Measurements from ENCODE around the gene CYB561D2. TPM values are rescaled to one million over a fixed set of nuclear protein-coding genes. Genes with fewer than 3 reads are reported as not detected.

Gene CYB561D2
- polyA plus RNA-seq, 1 donor from 2014 or later, result 21.2 TPM

DNA sequence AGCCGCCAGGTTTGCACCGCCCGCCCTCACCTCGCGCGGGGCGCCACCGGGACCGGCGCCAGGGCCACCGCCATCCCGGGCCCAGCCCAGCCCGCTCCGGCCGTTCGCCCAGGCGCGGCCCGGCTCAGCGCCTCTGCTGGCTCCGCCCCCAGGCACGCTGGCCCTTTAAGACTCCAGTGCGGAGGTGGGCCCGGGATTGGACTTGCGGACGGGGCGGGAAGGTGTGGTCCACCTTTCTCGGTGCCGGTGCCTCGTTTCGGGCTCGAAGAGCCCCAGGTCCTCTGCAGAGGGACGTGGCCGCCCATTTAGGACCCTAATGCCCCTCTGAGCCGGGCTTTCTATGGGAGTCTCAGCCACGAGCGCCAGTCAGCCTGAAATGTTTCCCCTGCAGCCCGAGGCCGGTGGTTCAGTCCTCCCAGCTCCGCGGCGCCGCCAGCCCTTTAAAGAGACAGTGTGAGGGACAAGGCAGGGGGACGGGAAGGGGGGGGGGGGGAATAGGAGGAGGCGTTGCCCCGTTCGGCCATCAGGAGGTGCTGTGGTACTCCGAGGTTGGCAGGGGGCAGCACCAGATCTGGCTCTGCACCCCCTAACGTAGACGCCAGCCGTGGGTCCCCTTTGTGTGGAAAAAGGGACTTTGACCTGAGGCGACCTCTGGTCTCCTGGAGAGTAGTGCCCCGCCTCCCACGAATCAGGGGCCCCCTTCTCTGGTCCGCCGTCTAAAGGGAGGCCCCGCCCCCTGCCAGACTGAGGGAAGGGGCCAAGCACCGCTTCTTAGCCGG, 29.1 kb upstream of the CYB561D2 start:
- no peaks in the 10 kb centered on the region for H4K20me1 ChIP-seq (ENCODE audit: insufficient read depth)
- H3K9me2 ChIP-seq (ENCODE audit: insufficient read depth, low read length), result no peaks in the 10 kb centered on the region
- peak overlapping the region; percentile 85 for H2AFZ ChIP-seq (ENCODE audit: low read depth, low read length)
- H3K4me3 ChIP-seq (ENCODE audit: low read length), result peak overlapping the region; percentile 93
- H3K4me2 ChIP-seq (ENCODE audit: low read length), result no peak overlapping the region
- H3F3A ChIP-seq (ENCODE audit: insufficient read depth, low read length, poor library complexity, severe bottlenecking), result no peaks in the 10 kb centered on the region
- peak overlapping the region; percentile 96 for H3K9ac ChIP-seq (ENCODE audit: low read length)
- H3K79me2 ChIP-seq (replicated peaks; ENCODE audit: insufficient read depth, low read length), result peaks cover 23% of the 10 kb centered on the region
- TF ChIP-seq POLR2AphosphoS5 (IDR thresholded peaks at IDR 0.05) (peak; percentile 83), RAD21 (conservative IDR thresholded peaks at IDR 0.05) (no peak), TAF1 (IDR thresholded peaks at IDR 0.05; ENCODE audit: low read depth) (no peak), EP300 (conservative IDR thresholded peaks at IDR 0.05; ENCODE audit: poor library complexity, severe bottlenecking) (peak; percentile 24), MXI1 (conservative IDR thresholded peaks at IDR 0.05; ENCODE audit: poor library complexity, severe bottlenecking) (peak; percentile 81)
- TF ChIP-seq, protein P1, sequence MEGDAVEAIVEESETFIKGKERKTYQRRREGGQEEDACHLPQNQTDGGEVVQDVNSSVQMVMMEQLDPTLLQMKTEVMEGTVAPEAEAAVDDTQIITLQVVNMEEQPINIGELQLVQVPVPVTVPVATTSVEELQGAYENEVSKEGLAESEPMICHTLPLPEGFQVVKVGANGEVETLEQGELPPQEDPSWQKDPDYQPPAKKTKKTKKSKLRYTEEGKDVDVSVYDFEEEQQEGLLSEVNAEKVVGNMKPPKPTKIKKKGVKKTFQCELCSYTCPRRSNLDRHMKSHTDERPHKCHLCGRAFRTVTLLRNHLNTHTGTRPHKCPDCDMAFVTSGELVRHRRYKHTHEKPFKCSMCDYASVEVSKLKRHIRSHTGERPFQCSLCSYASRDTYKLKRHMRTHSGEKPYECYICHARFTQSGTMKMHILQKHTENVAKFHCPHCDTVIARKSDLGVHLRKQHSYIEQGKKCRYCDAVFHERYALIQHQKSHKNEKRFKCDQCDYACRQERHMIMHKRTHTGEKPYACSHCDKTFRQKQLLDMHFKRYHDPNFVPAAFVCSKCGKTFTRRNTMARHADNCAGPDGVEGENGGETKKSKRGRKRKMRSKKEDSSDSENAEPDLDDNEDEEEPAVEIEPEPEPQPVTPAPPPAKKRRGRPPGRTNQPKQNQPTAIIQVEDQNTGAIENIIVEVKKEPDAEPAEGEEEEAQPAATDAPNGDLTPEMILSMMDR (IDR thresholded peaks at IDR 0.05; ENCODE audit: poor library complexity, severe bottlenecking), result peak; percentile 64
- H3K27ac ChIP-seq (ENCODE audit: low read length), result peak overlapping the region; percentile 94
- H3K9me3 ChIP-seq (ENCODE audit: low read length), result no peaks in the 10 kb centered on the region
- no peaks in the 10 kb centered on the region for H3K27me3 ChIP-seq (ENCODE audit: insufficient read depth, low read depth, low read length)
- H3K36me3 ChIP-seq (ENCODE audit: insufficient read depth, low read length), result no peaks in the 10 kb centered on the region

DNA sequence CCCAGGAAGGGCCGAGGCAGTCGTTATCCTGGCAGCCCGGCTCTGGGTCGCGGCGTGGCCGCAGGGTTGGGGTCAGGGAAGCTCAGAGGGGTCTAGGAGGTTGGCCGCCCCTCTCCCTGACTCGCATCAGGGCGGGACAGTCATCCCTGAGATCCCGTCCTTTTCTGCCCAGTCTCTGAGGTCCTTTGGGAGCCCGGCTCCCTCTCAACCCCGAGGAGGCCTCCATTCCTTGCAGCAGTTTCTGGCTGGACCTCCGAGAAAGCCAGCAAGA, 28.6 kb upstream of the CYB561D2 start:
- peak overlapping the region; percentile 96 for H3K9ac ChIP-seq (ENCODE audit: low read length)
- H3K79me2 ChIP-seq (replicated peaks; ENCODE audit: insufficient read depth, low read length), result peaks cover 25% of the 10 kb centered on the region
- H4K20me1 ChIP-seq (ENCODE audit: insufficient read depth), result no peaks in the 10 kb centered on the region
- no peaks in the 10 kb centered on the region for H3K9me3 ChIP-seq (ENCODE audit: low read length)
- peak overlapping the region; percentile 93 for H3K4me3 ChIP-seq (ENCODE audit: low read length)
- TF ChIP-seq, protein P2, sequence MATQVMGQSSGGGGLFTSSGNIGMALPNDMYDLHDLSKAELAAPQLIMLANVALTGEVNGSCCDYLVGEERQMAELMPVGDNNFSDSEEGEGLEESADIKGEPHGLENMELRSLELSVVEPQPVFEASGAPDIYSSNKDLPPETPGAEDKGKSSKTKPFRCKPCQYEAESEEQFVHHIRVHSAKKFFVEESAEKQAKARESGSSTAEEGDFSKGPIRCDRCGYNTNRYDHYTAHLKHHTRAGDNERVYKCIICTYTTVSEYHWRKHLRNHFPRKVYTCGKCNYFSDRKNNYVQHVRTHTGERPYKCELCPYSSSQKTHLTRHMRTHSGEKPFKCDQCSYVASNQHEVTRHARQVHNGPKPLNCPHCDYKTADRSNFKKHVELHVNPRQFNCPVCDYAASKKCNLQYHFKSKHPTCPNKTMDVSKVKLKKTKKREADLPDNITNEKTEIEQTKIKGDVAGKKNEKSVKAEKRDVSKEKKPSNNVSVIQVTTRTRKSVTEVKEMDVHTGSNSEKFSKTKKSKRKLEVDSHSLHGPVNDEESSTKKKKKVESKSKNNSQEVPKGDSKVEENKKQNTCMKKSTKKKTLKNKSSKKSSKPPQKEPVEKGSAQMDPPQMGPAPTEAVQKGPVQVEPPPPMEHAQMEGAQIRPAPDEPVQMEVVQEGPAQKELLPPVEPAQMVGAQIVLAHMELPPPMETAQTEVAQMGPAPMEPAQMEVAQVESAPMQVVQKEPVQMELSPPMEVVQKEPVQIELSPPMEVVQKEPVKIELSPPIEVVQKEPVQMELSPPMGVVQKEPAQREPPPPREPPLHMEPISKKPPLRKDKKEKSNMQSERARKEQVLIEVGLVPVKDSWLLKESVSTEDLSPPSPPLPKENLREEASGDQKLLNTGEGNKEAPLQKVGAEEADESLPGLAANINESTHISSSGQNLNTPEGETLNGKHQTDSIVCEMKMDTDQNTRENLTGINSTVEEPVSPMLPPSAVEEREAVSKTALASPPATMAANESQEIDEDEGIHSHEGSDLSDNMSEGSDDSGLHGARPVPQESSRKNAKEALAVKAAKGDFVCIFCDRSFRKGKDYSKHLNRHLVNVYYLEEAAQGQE (IDR thresholded peaks at IDR 0.05; ENCODE audit: borderline replicate concordance), result no peak
- no peak for TF ChIP-seq RAD21 (conservative IDR thresholded peaks at IDR 0.05)
- TF ChIP-seq EZH2 (IDR thresholded peaks at IDR 0.05; ENCODE audit: borderline replicate concordance, insufficient read depth, low read length, poor library complexity, severe bottlenecking), result no peak
- TF ChIP-seq TAF1 (IDR thresholded peaks at IDR 0.05; ENCODE audit: low read depth), result no peak
- TF ChIP-seq, protein P1 (IDR thresholded peaks at IDR 0.05; ENCODE audit: poor library complexity, severe bottlenecking), result no peak
- no peak overlapping the region for H3K4me2 ChIP-seq (ENCODE audit: low read length)
- no peaks in the 10 kb centered on the region for H3F3A ChIP-seq (ENCODE audit: insufficient read depth, low read length, poor library complexity, severe bottlenecking)
- peak overlapping the region; percentile 94 for H3K27ac ChIP-seq (ENCODE audit: low read length)
- H3K9me2 ChIP-seq (ENCODE audit: insufficient read depth, low read length), result no peaks in the 10 kb centered on the region
- no peaks in the 10 kb centered on the region for H3K27me3 ChIP-seq (ENCODE audit: insufficient read depth, low read depth, low read length)
- no peaks in the 10 kb centered on the region for H3K36me3 ChIP-seq (ENCODE audit: insufficient read depth, low read length)
- H2AFZ ChIP-seq (ENCODE audit: low read depth, low read length), result peak overlapping the region; percentile 56

Measured in neural cell (in vitro differentiated cells).